Measurements from ENCODE around the gene DPYSL3. TPM values are rescaled to one million over a fixed set of nuclear protein-coding genes. Genes with fewer than 3 reads are reported as not detected.
A peak's percentile ranks its signal among the peaks of the same experiment; 100 is the strongest.

The DPYSL3 gene
- total and polyA plus RNA-seq, 2 experiments from 2014 or later: 9.2 to 42.8 TPM

- H3K27ac ChIP-seq: no peak overlapping the region
- no peaks in the 10 kb centered on the region for H3K79me2 ChIP-seq (ENCODE audit: insufficient read depth)
- H3K9me2 ChIP-seq (ENCODE audit: insufficient read depth): no peaks in the 10 kb centered on the region
- no peaks in the 10 kb centered on the region for H4K20me1 ChIP-seq (ENCODE audit: insufficient read depth)
- no peak overlapping the region for H2AFZ ChIP-seq
- WGBS, 2 experiments (ENCODE audit: low coverage in 1 of 2, low lambda C conversion rate in 2 of 2, missing lambda C conversion rate in 2 of 2): 76 to 79% methylated on average over 2 of the region's 2 CpGs
- H3K36me3 ChIP-seq (ENCODE audit: low read depth): no peaks in the 10 kb centered on the region
- H3K27me3 ChIP-seq (replicated peaks; ENCODE audit: insufficient read depth): no peaks in the 10 kb centered on the region
- in situ Hi-C loops (cut with MboI): no loop called here
- H3K9me3 ChIP-seq (ENCODE audit: low read depth): no peaks in the 10 kb centered on the region
- TF ChIP-seq EZH2phosphoT487 (IDR thresholded peaks at IDR 0.05; ENCODE audit: insufficient read depth, low read depth): no peak
- no peak for TF ChIP-seq EZH2 (IDR thresholded peaks at IDR 0.05; ENCODE audit: insufficient read depth, poor library complexity, severe bottlenecking)
- H3K4me1 ChIP-seq (ENCODE audit: insufficient read depth): peaks cover 24% of the 10 kb centered on the region
- H3K9ac ChIP-seq: no peak overlapping the region
- H3K4me3 ChIP-seq: no peak overlapping the region
- no peak overlapping the region for H3K4me2 ChIP-seq (ENCODE audit: unreplicated experiment)
- DNase-seq: no peak
- H3F3A ChIP-seq (ENCODE audit: insufficient read depth): no peaks in the 10 kb centered on the region
Observed at GRCh38 chr5:147412561-147412960, 97.3 kb downstream of the DPYSL3 start.

GRCh38 chr5:147411359-147412319 lies 98.2 kb downstream of the DPYSL3 start:
- 79 to 81% methylated on average over 8 of the region's 8 CpGs for WGBS, 2 experiments (ENCODE audit: low coverage in 1 of 2, low lambda C conversion rate in 2 of 2, missing lambda C conversion rate in 2 of 2)
- in situ Hi-C loops (cut with MboI): no loop called here
- H3K4me2 ChIP-seq (ENCODE audit: unreplicated experiment): no peak overlapping the region
- no peaks in the 10 kb centered on the region for H4K20me1 ChIP-seq (ENCODE audit: insufficient read depth)
- no peaks in the 10 kb centered on the region for H3K79me2 ChIP-seq (ENCODE audit: insufficient read depth)
- no peaks in the 10 kb centered on the region for H3K27me3 ChIP-seq (replicated peaks; ENCODE audit: insufficient read depth)
- H3K9me3 ChIP-seq (ENCODE audit: low read depth): no peaks in the 10 kb centered on the region
- H3K36me3 ChIP-seq (ENCODE audit: low read depth): no peaks in the 10 kb centered on the region
- no peak overlapping the region for H3K9ac ChIP-seq
- no peaks in the 10 kb centered on the region for H3F3A ChIP-seq (ENCODE audit: insufficient read depth)
- H3K4me1 ChIP-seq (ENCODE audit: insufficient read depth): peaks cover 20% of the 10 kb centered on the region
- H3K27ac ChIP-seq: no peak overlapping the region
- no peak for DNase-seq
- no peak overlapping the region for H3K4me3 ChIP-seq
- no peaks in the 10 kb centered on the region for H3K9me2 ChIP-seq (ENCODE audit: insufficient read depth)
- no peak for TF ChIP-seq EZH2phosphoT487 (IDR thresholded peaks at IDR 0.05; ENCODE audit: insufficient read depth, low read depth)
- no peak for TF ChIP-seq EZH2 (IDR thresholded peaks at IDR 0.05; ENCODE audit: insufficient read depth, poor library complexity, severe bottlenecking)
- no peak overlapping the region for H2AFZ ChIP-seq

- 52% methylated on average over 8 of the region's 8 CpGs for WGBS, 2 experiments (ENCODE audit: low coverage in 1 of 2, low lambda C conversion rate in 2 of 2, missing lambda C conversion rate in 2 of 2)
- Histone ChIP-seq H3K27me3 (replicated peaks; ENCODE audit: insufficient read depth) (no peaks in the 10 kb centered on the region), H3K4me1 (ENCODE audit: insufficient read depth) (peaks cover 24% of the 10 kb centered on the region), H3K9me2 (ENCODE audit: insufficient read depth) (no peaks in the 10 kb centered on the region), H4K20me1 (ENCODE audit: insufficient read depth) (no peaks in the 10 kb centered on the region), H3K36me3 (ENCODE audit: low read depth) (no peaks in the 10 kb centered on the region), H3K4me2 (ENCODE audit: unreplicated experiment) (no peak overlapping the region), H3K9ac (no peak overlapping the region), H3K79me2 (ENCODE audit: insufficient read depth) (no peaks in the 10 kb centered on the region), H3F3A (ENCODE audit: insufficient read depth) (no peaks in the 10 kb centered on the region), H2AFZ (no peak overlapping the region), H3K4me3 (no peak overlapping the region), H3K27ac (no peak overlapping the region), H3K9me3 (ENCODE audit: low read depth) (no peaks in the 10 kb centered on the region)
- peak; percentile 14 for DNase-seq
- in situ Hi-C loops (cut with MboI): no loop called here
- TF ChIP-seq EZH2phosphoT487 (IDR thresholded peaks at IDR 0.05; ENCODE audit: insufficient read depth, low read depth): no peak
- no peak for TF ChIP-seq EZH2 (IDR thresholded peaks at IDR 0.05; ENCODE audit: insufficient read depth, poor library complexity, severe bottlenecking)
Observed at GRCh38 chr5:147410496-147411358, 99.1 kb downstream of the DPYSL3 start.

GRCh38 chr5:147408980-147409379 lies 100.9 kb downstream of the DPYSL3 start:
- H3F3A ChIP-seq (ENCODE audit: insufficient read depth): peaks cover 13% of the 10 kb centered on the region
- no peaks in the 10 kb centered on the region for H3K9me3 ChIP-seq (ENCODE audit: low read depth)
- no peak for TF ChIP-seq EZH2phosphoT487 (IDR thresholded peaks at IDR 0.05; ENCODE audit: insufficient read depth, low read depth)
- no peak for TF ChIP-seq EZH2 (IDR thresholded peaks at IDR 0.05; ENCODE audit: insufficient read depth, poor library complexity, severe bottlenecking)
- H3K9ac ChIP-seq: no peak overlapping the region
- H3K36me3 ChIP-seq (ENCODE audit: low read depth): no peaks in the 10 kb centered on the region
- no peak for DNase-seq
- in situ Hi-C loops (cut with MboI): no loop called here
- H2AFZ ChIP-seq: no peak overlapping the region
- no peaks in the 10 kb centered on the region for H4K20me1 ChIP-seq (ENCODE audit: insufficient read depth)
- peaks cover 35% of the 10 kb centered on the region for H3K4me1 ChIP-seq (ENCODE audit: insufficient read depth)
- no peak overlapping the region for H3K4me2 ChIP-seq (ENCODE audit: unreplicated experiment)
- H3K27me3 ChIP-seq (replicated peaks; ENCODE audit: insufficient read depth): no peaks in the 10 kb centered on the region
- H3K79me2 ChIP-seq (ENCODE audit: insufficient read depth): no peaks in the 10 kb centered on the region
- no peaks in the 10 kb centered on the region for H3K9me2 ChIP-seq (ENCODE audit: insufficient read depth)
- no peak overlapping the region for H3K27ac ChIP-seq
- no peak overlapping the region for H3K4me3 ChIP-seq
- 93 to 95% methylated on average over 2 of the region's 2 CpGs for WGBS, 2 experiments (ENCODE audit: low coverage in 1 of 2, low lambda C conversion rate in 2 of 2, missing lambda C conversion rate in 2 of 2)
